HepG2 (cell line): Measurements from ENCODE around the gene FOXJ2. TPM values are rescaled to one million over a fixed set of nuclear protein-coding genes. Genes with fewer than 3 reads are reported as not detected.

Experiments used
- ATAC-seq: fragments of 200-7000 bp; cut with Tn5 transposase; 3 replicates; pipeline ENCODE4 v1.9.1; 2020; ENCODE audit warnings: mild to moderate bottlenecking, moderate library complexity
- BruUV-seq: library from RNA; stranded (reverse); fragments of 400-500 nt; replicated peaks from 2 replicates; lab custom pipeline; 2021; lab: Mats Ljungman, UMichigan
- CTCF ChIA-PET: fragments of 300-600 bp; formaldehyde crosslinking; extraction: SDS; loops from one replicate; lab custom pipeline; 2021; ENCODE audit warnings: low total read pairs, inconsistent platforms, low intra/inter-chr PET ratio; lab: Yijun Ruan, JAX
- POLR2A ChIA-PET: fragments of 350-600 bp; sonication (Branson Sonifier 250); formaldehyde crosslinking; loops from one replicate; lab custom pipeline; 2020; ENCODE audit warnings: antibody characterized with exemption, inconsistent platforms; lab: Yijun Ruan, JAX
- DNase-seq: peaks from one replicate; pipeline ENCODE4 v3.0.0-alpha.2; 2015; ENCODE audit warnings: low spot score
- FAIRE-seq: peaks from 3 replicates; lab custom pipeline; 2011; peaks lifted over from hg19 to GRCh38; lab: Jason Lieb, UNC
- H2AFZ ChIP-seq: one replicate; pipeline ENCODE4 v1.6.1; 2011; ENCODE audit warnings: low read length, inconsistent platforms
- H3K27ac ChIP-seq: fragments of 300-600 bp; 3 replicates; pipeline ENCODE4 v1.8.0; 2011; ENCODE audit warnings: mixed run types, mild to moderate bottlenecking, mixed read lengths, low read length, inconsistent platforms; ENCODE audit not compliant: insufficient read depth; ENCODE audit errors: extremely low read length
- H3K27me3 ChIP-seq, 2 experiments: fragments of 200-600 bp in 1 of 2; 2 replicates in 1 of 2; 3 replicates in 1 of 2; pipeline versions ENCODE4 v1.6.0 to v1.8.0; 2011; ENCODE audit warnings: low read length in 2 of 2, mild to moderate bottlenecking in 2 of 2, moderate library complexity in 2 of 2, inconsistent platforms in 1 of 2; ENCODE audit not compliant: insufficient read depth in 2 of 2, control insufficient read depth in 1 of 2
- H3K36me3 ChIP-seq, 2 experiments: fragments of 200-600 bp in 1 of 2; replicated peaks in 1 of 2; 2 replicates in 1 of 2; 3 replicates in 1 of 2; pipeline versions ENCODE4 v1.5.1 to v1.8.0; 2011; ENCODE audit warnings: low read length in 2 of 2, inconsistent platforms in 1 of 2; ENCODE audit not compliant: insufficient read depth in 2 of 2, control insufficient read depth in 1 of 2
- H3K4me1 ChIP-seq: 2 replicates; pipeline ENCODE4 v1.5.1; 2012; ENCODE audit warnings: low read length, inconsistent platforms; ENCODE audit not compliant: insufficient read depth
- H3K4me2 ChIP-seq: 2 replicates; pipeline ENCODE4 v1.6.0; 2011; ENCODE audit warnings: low read depth, low read length, inconsistent platforms
- H3K4me3 ChIP-seq, 3 experiments: fragments of 200-600 bp in 1 of 3; sonication (generic), shearing (Covaris generic) in 1 of 3; replicated peaks in 1 of 3; 2 replicates each; pipeline ENCODE4 v1.5.1; 2011 to 2016; ENCODE audit warnings: low read length in 3 of 3, inconsistent platforms in 2 of 3, low read depth in 2 of 3, mild to moderate bottlenecking in 2 of 3, control low read depth in 1 of 3, mixed read lengths in 1 of 3; ENCODE audit not compliant: insufficient read depth in 1 of 3
- H3K79me2 ChIP-seq: one replicate; pipeline ENCODE4 v1.6.1; 2011; ENCODE audit warnings: low read length, inconsistent platforms; ENCODE audit not compliant: insufficient read depth
- H3K9ac ChIP-seq: 2 replicates; pipeline ENCODE4 v1.6.0; 2011; ENCODE audit warnings: mild to moderate bottlenecking, low read depth, low read length, inconsistent platforms; ENCODE audit not compliant: insufficient read depth
- H3K9me3 ChIP-seq: 2 replicates; pipeline ENCODE4 v1.5.1; 2012; ENCODE audit warnings: mild to moderate bottlenecking, low read length
- H4K20me1 ChIP-seq: 2 replicates; pipeline ENCODE4 v1.6.0; 2011; ENCODE audit warnings: inconsistent platforms, mild to moderate bottlenecking, low read length, moderate library complexity; ENCODE audit not compliant: insufficient read depth
- EZH2 ChIP-seq: conservative IDR thresholded peaks from 2 replicates; pipeline ENCODE4 v1.6.1; 2012; ENCODE audit warnings: mild to moderate bottlenecking, low read depth, low read length, moderate library complexity
- FOSL2 ChIP-seq: sonication (generic); formaldehyde crosslinking; IDR thresholded peaks from 2 replicates; pipeline ENCODE4 v1.4.0; 2020; ENCODE audit warnings: missing genetic modification reagents
- GFI1 ChIP-seq: sonication (generic); formaldehyde crosslinking; IDR thresholded peaks from 2 replicates; pipeline ENCODE4 v1.5.0; 2020; ENCODE audit warnings: missing genetic modification reagents, mild to moderate bottlenecking, borderline replicate concordance
- SMC3 ChIP-seq: IDR thresholded peaks from 2 replicates; pipeline ENCODE4 v1.6.1; 2011; ENCODE audit warnings: low read length, improper control_type of control experiment
- STAG1 ChIP-seq: sonication (generic); formaldehyde crosslinking; IDR thresholded peaks from 2 replicates; pipeline ENCODE4 v1.4.0; 2020; ENCODE audit warnings: missing genetic modification reagents
- ZNF354B ChIP-seq: sonication (generic); formaldehyde crosslinking; IDR thresholded peaks from 2 replicates; pipeline ENCODE4 v1.8.0; 2022; ENCODE audit warnings: mild to moderate bottlenecking, missing genetic modification reagents
- WGBS: methylation state at CpG from one replicate; pipeline ENCODE4 v1.1.6; 2017; ENCODE audit warnings: low lambda C conversion rate; 5-methylcytosine and 5-hydroxymethylcytosine counted together
- in situ Hi-C: cut with HindIII; loops from 2 replicates; pipeline ENCODE4 v1.10.0; 2017; ENCODE audit warnings: low pct_unique_long_range_greater_than_20kb; ENCODE audit not compliant: extremely low pct_ligation_motif_present
- intact Hi-C: fragments of 100-400 bp; cut with micrococcal nuclease; formaldehyde crosslinking; loops from one replicate; pipeline ENCODE4 v1.10.0; 2022; ENCODE audit not compliant: unreplicated experiment
- polyA plus RNA-seq, 8 experiments: library from polyadenylated mRNA; depleted of rRNA in 3 of 8; stranded (reverse) in 7 of 8; unstranded in 1 of 8; fragments of >200 nt; fragmentation: Illumina TruSeq in 4 of 8; extraction: Trizol in 4 of 8; gene quantifications; 2 replicates each; pipeline versions ENCODE4 v1.2.1 to v1.2.3, GENCODE V29; 2011 to 2016; ENCODE audit warnings: low read depth in 4 of 8, missing spikeins in 1 of 8, mixed read lengths in 1 of 8; ENCODE audit not compliant: insufficient read depth in 1 of 8
- total RNA-seq, 5 experiments: library from RNA; depleted of rRNA; stranded (reverse); fragments of >200 nt; fragmentation: Illumina TruSeq; extraction: Trizol; gene quantifications; 2 replicates each; pipeline ENCODE4 v1.2.3, GENCODE V29; 2016; ENCODE audit warnings: low read depth in 1 of 5
- TF ChIP-seq, protein P1 (sequence below): sonication (generic); IDR thresholded peaks from 2 replicates; pipeline ENCODE4 v1.6.1; 2016; ENCODE audit warnings: low read depth, borderline replicate concordance
- TF ChIP-seq, protein P2 (sequence below): sonication (generic); formaldehyde crosslinking; IDR thresholded peaks from 2 replicates; pipeline ENCODE4 v1.4.0; 2020; ENCODE audit warnings: missing genetic modification reagents
- TF ChIP-seq, protein P3 (sequence below): sonication (generic); formaldehyde crosslinking; IDR thresholded peaks from 2 replicates; pipeline ENCODE4 v1.5.0; 2020; ENCODE audit warnings: mild to moderate bottlenecking, missing genetic modification reagents, moderate library complexity
- TF ChIP-seq, protein P4 (sequence below): sonication (generic); formaldehyde crosslinking; IDR thresholded peaks from 2 replicates; pipeline ENCODE4 v1.4.0; 2020; ENCODE audit warnings: missing genetic modification reagents

FOXJ2 gene
- total and polyA plus RNA-seq, 2 of the 13 experiments (the other 11 are each of a cell fraction or from before 2014, with no cell fraction given): 2.2 to 2.9 TPM

DNA sequence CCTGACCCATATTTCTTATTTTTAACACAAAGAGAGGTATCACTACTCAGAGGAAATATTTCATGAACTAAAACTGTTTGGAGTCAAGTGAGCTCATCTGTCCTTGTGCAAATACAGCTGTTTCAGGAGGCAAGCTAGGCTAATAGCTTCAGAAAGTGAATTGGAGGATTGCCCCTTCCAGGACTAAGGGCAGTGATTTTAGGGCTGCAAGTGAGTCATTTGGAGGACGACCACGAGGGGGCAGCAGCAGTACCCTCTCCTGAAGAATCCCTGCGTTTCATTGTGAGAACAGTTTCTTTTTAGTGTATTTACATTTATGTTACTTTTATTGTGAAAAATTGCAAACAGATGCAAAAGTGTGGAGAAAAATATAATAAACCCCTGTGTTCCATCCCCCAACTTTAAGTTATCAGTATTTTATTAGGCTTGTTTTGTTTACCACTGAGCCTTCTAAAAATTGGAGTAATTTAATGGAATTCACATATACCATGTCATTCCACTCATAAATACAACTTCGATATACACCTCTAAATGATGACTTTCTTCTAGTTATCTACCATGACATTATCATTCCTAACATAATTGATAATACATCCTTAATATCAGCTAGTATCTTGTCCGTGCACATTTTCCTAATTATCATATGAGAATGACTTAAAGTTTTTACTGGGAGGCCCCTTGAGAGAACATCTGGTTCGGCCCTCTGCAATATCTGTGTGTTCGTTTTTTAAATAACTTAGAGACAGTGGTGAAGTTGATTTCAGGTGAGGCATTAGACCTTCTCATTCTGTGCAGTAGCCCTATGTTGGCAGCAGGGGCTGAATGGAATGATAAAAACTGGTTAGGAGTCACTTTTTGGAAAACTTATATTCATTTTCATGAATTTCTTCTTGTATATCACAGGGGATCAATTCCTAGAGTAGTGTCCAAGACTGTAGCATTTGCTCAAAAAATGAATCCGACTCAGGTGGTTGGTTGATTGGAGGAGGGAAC lies 13.7 kb downstream of the FOXJ2 start:
- CTCF ChIA-PET: interaction anchor here (0.9 to 1.7 kb wide), 2 partner anchors 33 to 63 kb away, joined by 3 to 10 read pairs; no protein-coding TSS in a partner anchor
- in situ Hi-C loops: no loop called here
- ATAC-seq: peak; percentile 85
- H3K4me3 ChIP-seq: no peak overlapping the region
- WGBS: 48% methylated on average over 8 of the region's 8 CpGs
- peak; percentile 95 for FAIRE-seq
- no peaks in the 10 kb centered on the region for H3K4me1 ChIP-seq
- H3K4me2 ChIP-seq: no peak overlapping the region
- intact Hi-C loops: loop anchor here (1.0 kb wide), 1 partner anchor 35 kb away; no protein-coding TSS in a partner anchor
- POLR2A ChIA-PET: no interaction called here
- peak; percentile 52 for DNase-seq
- TF ChIP-seq EZH2 (no peak), GFI1 (CRISPR knock-in tag) (0 out of 2 replicates have a peak, but pooled peaks have one; percentile 37), STAG1 (CRISPR knock-in tag) (peak; percentile 41), SMC3 (peak; percentile 66; the same call in 1 of the 2 replicates), FOSL2 (CRISPR knock-in tag) (peak; percentile 60), ZNF354B (CRISPR knock-in tag) (no peak)
- TF ChIP-seq, protein P1, sequence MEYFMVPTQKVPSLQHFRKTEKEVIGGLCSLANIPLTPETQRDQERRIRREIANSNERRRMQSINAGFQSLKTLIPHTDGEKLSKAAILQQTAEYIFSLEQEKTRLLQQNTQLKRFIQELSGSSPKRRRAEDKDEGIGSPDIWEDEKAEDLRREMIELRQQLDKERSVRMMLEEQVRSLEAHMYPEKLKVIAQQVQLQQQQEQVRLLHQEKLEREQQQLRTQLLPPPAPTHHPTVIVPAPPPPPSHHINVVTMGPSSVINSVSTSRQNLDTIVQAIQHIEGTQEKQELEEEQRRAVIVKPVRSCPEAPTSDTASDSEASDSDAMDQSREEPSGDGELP: peak; percentile 69; the same call in 1 of the 2 replicates
- TF ChIP-seq, protein P2, sequence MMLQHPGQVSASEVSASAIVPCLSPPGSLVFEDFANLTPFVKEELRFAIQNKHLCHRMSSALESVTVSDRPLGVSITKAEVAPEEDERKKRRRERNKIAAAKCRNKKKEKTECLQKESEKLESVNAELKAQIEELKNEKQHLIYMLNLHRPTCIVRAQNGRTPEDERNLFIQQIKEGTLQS (CRISPR knock-in tag): no peak
- TF ChIP-seq, protein P3, sequence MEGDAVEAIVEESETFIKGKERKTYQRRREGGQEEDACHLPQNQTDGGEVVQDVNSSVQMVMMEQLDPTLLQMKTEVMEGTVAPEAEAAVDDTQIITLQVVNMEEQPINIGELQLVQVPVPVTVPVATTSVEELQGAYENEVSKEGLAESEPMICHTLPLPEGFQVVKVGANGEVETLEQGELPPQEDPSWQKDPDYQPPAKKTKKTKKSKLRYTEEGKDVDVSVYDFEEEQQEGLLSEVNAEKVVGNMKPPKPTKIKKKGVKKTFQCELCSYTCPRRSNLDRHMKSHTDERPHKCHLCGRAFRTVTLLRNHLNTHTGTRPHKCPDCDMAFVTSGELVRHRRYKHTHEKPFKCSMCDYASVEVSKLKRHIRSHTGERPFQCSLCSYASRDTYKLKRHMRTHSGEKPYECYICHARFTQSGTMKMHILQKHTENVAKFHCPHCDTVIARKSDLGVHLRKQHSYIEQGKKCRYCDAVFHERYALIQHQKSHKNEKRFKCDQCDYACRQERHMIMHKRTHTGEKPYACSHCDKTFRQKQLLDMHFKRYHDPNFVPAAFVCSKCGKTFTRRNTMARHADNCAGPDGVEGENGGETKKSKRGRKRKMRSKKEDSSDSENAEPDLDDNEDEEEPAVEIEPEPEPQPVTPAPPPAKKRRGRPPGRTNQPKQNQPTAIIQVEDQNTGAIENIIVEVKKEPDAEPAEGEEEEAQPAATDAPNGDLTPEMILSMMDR (CRISPR knock-in tag): peak; percentile 78
- TF ChIP-seq, protein P4, sequence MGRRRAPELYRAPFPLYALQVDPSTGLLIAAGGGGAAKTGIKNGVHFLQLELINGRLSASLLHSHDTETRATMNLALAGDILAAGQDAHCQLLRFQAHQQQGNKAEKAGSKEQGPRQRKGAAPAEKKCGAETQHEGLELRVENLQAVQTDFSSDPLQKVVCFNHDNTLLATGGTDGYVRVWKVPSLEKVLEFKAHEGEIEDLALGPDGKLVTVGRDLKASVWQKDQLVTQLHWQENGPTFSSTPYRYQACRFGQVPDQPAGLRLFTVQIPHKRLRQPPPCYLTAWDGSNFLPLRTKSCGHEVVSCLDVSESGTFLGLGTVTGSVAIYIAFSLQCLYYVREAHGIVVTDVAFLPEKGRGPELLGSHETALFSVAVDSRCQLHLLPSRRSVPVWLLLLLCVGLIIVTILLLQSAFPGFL (CRISPR knock-in tag): 0 out of 2 replicates have a peak, but pooled peaks have one; percentile 10
- H4K20me1 ChIP-seq: no peaks in the 10 kb centered on the region
- no peaks in the 10 kb centered on the region for H3K9me3 ChIP-seq
- H3K27me3 ChIP-seq: no peaks in the 10 kb centered on the region
- H3K79me2 ChIP-seq: no peaks in the 10 kb centered on the region
- H3K9ac ChIP-seq: no peak overlapping the region
- no TSS peak for BruUV-seq
- H2AFZ ChIP-seq: no peak overlapping the region
- H3K36me3 ChIP-seq: peaks cover 24 to 48% of the 10 kb centered on the region in 2 experiments; a peak in 4 of 5 replicates
- H3K27ac ChIP-seq: no peak overlapping the region
